ENCODE results near the gene SFMBT1.

GRCh38 chr3:52857133-52857532, 188.7 kb downstream of the SFMBT1 start:
- TF ChIP-seq CTCF (IDR thresholded peaks at IDR 0.05; ENCODE audit: borderline replicate concordance, extremely low read depth, low read length, poor library complexity, severe bottlenecking) (no peak), EZH2 (IDR thresholded peaks at IDR 0.05; ENCODE audit: borderline replicate concordance, low read depth, low read length, severe bottlenecking) (no peak)

Measured in DND-41 (cell line).